Panc1 (cell line): Measurements from ENCODE around the gene STRN3. TPM values are rescaled to one million over a fixed set of nuclear protein-coding genes. Genes with fewer than 3 reads are reported as not detected.

Experiments used
- ATAC-seq: fragments of 200-7000 bp; cut with Tn5 transposase; 2 replicates; pipeline ENCODE4 v1.9.1; 2020; ENCODE audit warnings: mild to moderate bottlenecking, moderate library complexity
- BruUV-seq: library from RNA; stranded (reverse); fragments of 400-500 nt; replicated peaks from 2 replicates; lab custom pipeline; 2021; lab: Mats Ljungman, UMichigan
- CTCF ChIA-PET: fragments of 300-600 bp; sonication (Branson Sonifier 250); formaldehyde crosslinking; loops from one replicate; lab custom pipeline; 2022; ENCODE audit warnings: antibody characterized with exemption; lab: Charles Lee
- POLR2A ChIA-PET: fragments of 300-600 bp; sonication (Branson Sonifier 250); formaldehyde crosslinking; loops from one replicate; lab custom pipeline; 2022; ENCODE audit warnings: antibody characterized with exemption; lab: Charles Lee
- DNase-seq: peaks from one replicate; pipeline ENCODE4 v3.0.0-alpha.2; 2010; ENCODE audit warnings: low read depth, low spot score
- H3K27ac ChIP-seq: 2 replicates; pipeline ENCODE4 v1.5.1; 2011; ENCODE audit warnings: mild to moderate bottlenecking, low read length, inconsistent platforms
- H3K27me3 ChIP-seq: fragments of 200-500 bp; sonication (Bioruptor generic); 2 replicates; pipeline ENCODE4 v1.6.0; 2014; ENCODE audit warnings: low read length, inconsistent platforms; ENCODE audit not compliant: control insufficient read depth, insufficient read depth
- H3K36me3 ChIP-seq: fragments of 200-500 bp; sonication (Bioruptor generic); 2 replicates; pipeline ENCODE4 v1.5.1; 2014; ENCODE audit warnings: inconsistent platforms, mild to moderate bottlenecking, low read length, moderate library complexity; ENCODE audit not compliant: control insufficient read depth, insufficient read depth
- H3K4me1 ChIP-seq: 2 replicates; pipeline ENCODE4 v1.5.1; 2011; ENCODE audit warnings: inconsistent platforms, mild to moderate bottlenecking, low read length, moderate library complexity; ENCODE audit not compliant: control insufficient read depth, insufficient read depth
- H3K4me3 ChIP-seq, 2 experiments: 2 replicates each; pipeline ENCODE4 v1.5.1; 2011 to 2012; ENCODE audit warnings: low read depth in 2 of 2, low read length in 2 of 2, mild to moderate bottlenecking in 2 of 2, inconsistent platforms in 1 of 2, moderate library complexity in 1 of 2
- H3K9me3 ChIP-seq: fragments of 200-500 bp; sonication (Bioruptor generic); 2 replicates; pipeline ENCODE4 v1.5.1; 2014; ENCODE audit warnings: low read depth, mild to moderate bottlenecking, inconsistent platforms, low read length, moderate library complexity; ENCODE audit not compliant: control insufficient read depth, insufficient read depth
- POLR2AphosphoS5 ChIP-seq: IDR thresholded peaks from 2 replicates; pipeline ENCODE4 v1.6.1; 2012; ENCODE audit warnings: mild to moderate bottlenecking, low read depth, low read length, moderate library complexity
- SIN3A ChIP-seq: IDR thresholded peaks from 2 replicates; pipeline ENCODE4 v1.6.1; 2012; ENCODE audit warnings: low read depth, mild to moderate bottlenecking, low read length, moderate library complexity, borderline replicate concordance; ENCODE audit not compliant: insufficient read depth
- TCF7L2 ChIP-seq: IDR thresholded peaks from 2 replicates; pipeline ENCODE4 v1.6.1; 2011; ENCODE audit warnings: mild to moderate bottlenecking, low read depth, low read length, inconsistent platforms
- in situ Hi-C: cut with HindIII; loops from 2 replicates; pipeline ENCODE4 v1.10.0; 2016; ENCODE audit warnings: low sequenced_read_pairs, low pct_unique_long_range_greater_than_20kb
- intact Hi-C: fragments of 100-400 bp; cut with micrococcal nuclease; formaldehyde crosslinking; loops from one replicate; pipeline ENCODE4 v1.10.0; 2022; ENCODE audit not compliant: unreplicated experiment
- total RNA-seq: library from RNA; stranded (reverse); gene quantifications from one replicate; pipeline ENCODE4 v1.2.1, GENCODE V29; 2021; ENCODE audit not compliant: unreplicated experiment
- TF ChIP-seq, protein P1 (sequence below): fragments of 450-650 bp; IDR thresholded peaks from 2 replicates; pipeline ENCODE4 v1.5.1; 2017; ENCODE audit warnings: mild to moderate bottlenecking
- TF ChIP-seq, protein P2 (sequence below), 2 experiments: IDR thresholded peaks; 2 replicates each; pipeline ENCODE4 v1.6.1; 2011 to 2012; ENCODE audit warnings: low read depth in 2 of 2, control low read depth in 1 of 2, low read length in 1 of 2, mild to moderate bottlenecking in 1 of 2, moderate library complexity in 1 of 2; ENCODE audit not compliant: insufficient read depth in 1 of 2

The STRN3 gene
- total RNA-seq, 1 experiment from 2014 or later, result 29.2 TPM

DNA sequence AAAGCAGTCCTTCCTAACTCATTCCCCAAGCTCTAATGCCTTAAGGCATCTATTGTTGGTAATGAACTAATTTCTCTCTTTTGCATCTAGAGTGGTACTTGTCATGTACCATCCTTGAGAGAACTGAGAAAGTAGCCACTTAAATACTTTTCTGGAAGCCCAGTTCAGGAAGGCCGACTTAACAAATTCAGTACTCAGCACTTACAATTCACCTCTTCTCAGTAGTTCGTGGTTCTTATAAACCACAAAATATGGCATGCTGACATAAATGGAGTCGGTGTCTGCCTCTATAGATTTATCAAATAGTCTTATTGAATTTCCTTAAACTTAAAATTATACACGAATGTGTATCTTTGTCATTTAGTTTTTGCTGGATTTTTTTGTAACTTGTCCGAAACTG lies 161.2 kb downstream of the STRN3 start:
- in situ Hi-C loops, result no loop called here
- no TSS peak for BruUV-seq
- Histone ChIP-seq H3K4me3 (no peak overlapping the region), H3K36me3 (no peaks in the 10 kb centered on the region), H3K4me1 (no peaks in the 10 kb centered on the region), H3K27me3 (peaks cover 9% of the 10 kb centered on the region), H3K27ac (no peak overlapping the region), H3K9me3 (no peaks in the 10 kb centered on the region)
- ChIA-PET CTCF (no interaction called here), POLR2A (no interaction called here)
- TF ChIP-seq, protein P1, sequence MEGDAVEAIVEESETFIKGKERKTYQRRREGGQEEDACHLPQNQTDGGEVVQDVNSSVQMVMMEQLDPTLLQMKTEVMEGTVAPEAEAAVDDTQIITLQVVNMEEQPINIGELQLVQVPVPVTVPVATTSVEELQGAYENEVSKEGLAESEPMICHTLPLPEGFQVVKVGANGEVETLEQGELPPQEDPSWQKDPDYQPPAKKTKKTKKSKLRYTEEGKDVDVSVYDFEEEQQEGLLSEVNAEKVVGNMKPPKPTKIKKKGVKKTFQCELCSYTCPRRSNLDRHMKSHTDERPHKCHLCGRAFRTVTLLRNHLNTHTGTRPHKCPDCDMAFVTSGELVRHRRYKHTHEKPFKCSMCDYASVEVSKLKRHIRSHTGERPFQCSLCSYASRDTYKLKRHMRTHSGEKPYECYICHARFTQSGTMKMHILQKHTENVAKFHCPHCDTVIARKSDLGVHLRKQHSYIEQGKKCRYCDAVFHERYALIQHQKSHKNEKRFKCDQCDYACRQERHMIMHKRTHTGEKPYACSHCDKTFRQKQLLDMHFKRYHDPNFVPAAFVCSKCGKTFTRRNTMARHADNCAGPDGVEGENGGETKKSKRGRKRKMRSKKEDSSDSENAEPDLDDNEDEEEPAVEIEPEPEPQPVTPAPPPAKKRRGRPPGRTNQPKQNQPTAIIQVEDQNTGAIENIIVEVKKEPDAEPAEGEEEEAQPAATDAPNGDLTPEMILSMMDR, result no peak
- TF ChIP-seq SIN3A, result no peak
- TF ChIP-seq, protein P2, sequence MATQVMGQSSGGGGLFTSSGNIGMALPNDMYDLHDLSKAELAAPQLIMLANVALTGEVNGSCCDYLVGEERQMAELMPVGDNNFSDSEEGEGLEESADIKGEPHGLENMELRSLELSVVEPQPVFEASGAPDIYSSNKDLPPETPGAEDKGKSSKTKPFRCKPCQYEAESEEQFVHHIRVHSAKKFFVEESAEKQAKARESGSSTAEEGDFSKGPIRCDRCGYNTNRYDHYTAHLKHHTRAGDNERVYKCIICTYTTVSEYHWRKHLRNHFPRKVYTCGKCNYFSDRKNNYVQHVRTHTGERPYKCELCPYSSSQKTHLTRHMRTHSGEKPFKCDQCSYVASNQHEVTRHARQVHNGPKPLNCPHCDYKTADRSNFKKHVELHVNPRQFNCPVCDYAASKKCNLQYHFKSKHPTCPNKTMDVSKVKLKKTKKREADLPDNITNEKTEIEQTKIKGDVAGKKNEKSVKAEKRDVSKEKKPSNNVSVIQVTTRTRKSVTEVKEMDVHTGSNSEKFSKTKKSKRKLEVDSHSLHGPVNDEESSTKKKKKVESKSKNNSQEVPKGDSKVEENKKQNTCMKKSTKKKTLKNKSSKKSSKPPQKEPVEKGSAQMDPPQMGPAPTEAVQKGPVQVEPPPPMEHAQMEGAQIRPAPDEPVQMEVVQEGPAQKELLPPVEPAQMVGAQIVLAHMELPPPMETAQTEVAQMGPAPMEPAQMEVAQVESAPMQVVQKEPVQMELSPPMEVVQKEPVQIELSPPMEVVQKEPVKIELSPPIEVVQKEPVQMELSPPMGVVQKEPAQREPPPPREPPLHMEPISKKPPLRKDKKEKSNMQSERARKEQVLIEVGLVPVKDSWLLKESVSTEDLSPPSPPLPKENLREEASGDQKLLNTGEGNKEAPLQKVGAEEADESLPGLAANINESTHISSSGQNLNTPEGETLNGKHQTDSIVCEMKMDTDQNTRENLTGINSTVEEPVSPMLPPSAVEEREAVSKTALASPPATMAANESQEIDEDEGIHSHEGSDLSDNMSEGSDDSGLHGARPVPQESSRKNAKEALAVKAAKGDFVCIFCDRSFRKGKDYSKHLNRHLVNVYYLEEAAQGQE (IDR thresholded peaks at IDR 0.05; ENCODE audit: insufficient read depth in 1 of 2, low read depth in 2 of 2, low read length in 1 of 2), result no peak
- no peak for TF ChIP-seq POLR2AphosphoS5
- TF ChIP-seq TCF7L2, result no peak
- intact Hi-C loops, result no loop called here
- DNase-seq, result no peak
- no peak for ATAC-seq

DNA sequence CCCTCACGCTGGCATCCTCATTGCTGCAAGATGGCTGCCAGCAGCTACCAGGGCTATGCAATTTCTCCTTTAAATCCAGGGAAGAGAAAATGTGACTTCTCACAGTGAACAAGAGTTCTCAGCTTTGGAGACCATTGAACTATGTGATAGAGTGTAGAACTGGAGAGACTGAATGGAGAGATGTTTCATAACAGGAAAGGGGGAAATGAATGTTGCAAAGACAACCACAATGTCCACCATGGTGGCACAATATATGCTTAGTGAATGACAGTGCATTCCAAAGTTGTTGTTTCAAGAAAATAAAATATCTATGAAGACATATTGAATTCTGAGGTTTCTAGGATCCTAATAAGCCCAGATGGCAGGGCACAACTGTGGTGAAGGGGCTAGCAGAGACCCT lies 165.0 kb downstream of the STRN3 start:
- Histone ChIP-seq H3K4me3 (no peak overlapping the region), H3K36me3 (no peaks in the 10 kb centered on the region), H3K27ac (no peak overlapping the region), H3K27me3 (peaks cover 9% of the 10 kb centered on the region), H3K9me3 (no peaks in the 10 kb centered on the region), H3K4me1 (no peaks in the 10 kb centered on the region)
- ChIA-PET POLR2A (no interaction called here), CTCF (no interaction called here)
- intact Hi-C loops, result no loop called here
- TF ChIP-seq, protein P2 (IDR thresholded peaks at IDR 0.05; ENCODE audit: insufficient read depth in 1 of 2, low read depth in 2 of 2, low read length in 1 of 2), result no peak
- no peak for TF ChIP-seq SIN3A
- TF ChIP-seq TCF7L2, result no peak
- no peak for TF ChIP-seq POLR2AphosphoS5
- no peak for DNase-seq
- ATAC-seq, result no peak
- in situ Hi-C loops, result no loop called here
- no TSS peak for BruUV-seq
